ENCODE measurements around the gene KLHL40. TPM values are rescaled to one million over a fixed set of nuclear protein-coding genes. Genes with fewer than 3 reads are reported as not detected.
A peak's percentile ranks its signal among the peaks of the same experiment; 100 is the strongest.

Gene KLHL40
- polyA plus RNA-seq, 2 of the 4 experiments (the other 2 are of a cell fraction), result not detected

DNA sequence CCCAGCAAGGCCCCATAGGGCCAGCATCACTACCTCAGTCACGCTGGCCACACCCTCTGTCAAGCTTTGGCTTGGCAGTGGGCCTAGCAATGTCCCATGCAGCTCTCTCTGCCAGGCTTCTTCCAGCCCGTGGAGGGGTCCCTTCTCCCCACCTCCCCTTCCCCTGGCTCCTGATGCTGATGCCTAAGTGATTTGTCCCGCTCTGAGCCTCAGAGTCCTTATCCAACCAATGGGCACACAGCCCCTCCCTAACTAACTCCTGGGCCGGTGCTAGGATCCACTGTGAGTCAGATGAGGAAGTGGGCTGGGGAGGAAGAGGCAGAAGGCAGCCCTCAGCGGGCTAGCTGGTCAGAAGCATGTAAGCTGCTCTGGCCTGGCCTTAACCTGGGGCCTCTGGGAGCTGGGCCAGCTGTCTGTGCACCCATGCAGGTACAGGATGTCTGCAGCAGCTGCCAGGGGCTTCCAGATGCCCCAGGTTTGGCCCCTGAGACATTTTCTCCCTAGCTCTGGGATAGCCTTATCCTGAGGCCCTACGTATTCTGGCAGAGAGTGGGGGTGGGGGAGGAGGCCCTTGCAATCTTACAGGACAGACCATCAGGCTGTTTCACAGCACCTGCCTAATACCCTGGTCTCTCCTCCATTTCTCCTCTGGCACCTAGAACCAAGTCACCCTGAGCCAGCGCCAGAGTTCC lies 32.6 kb upstream of the KLHL40 start:
- WGBS (ENCODE audit: missing lambda C conversion rate), result 27% methylated on average over 3 of the region's 7 CpGs
- FAIRE-seq (no peak), ATAC-seq (peak; percentile 69 to 85), DNase-seq (ENCODE audit: low read depth in 1 of 2, low spot score in 1 of 2) (peak; percentile 57 to 70)
- H3K27ac ChIP-seq, result peak overlapping the region; percentile 87 to 97
- H3K4me3 ChIP-seq, result peak overlapping the region; percentile 69
- H3K9me3 ChIP-seq, result no peaks in the 10 kb centered on the region
- ChIA-PET POLR2A (interaction anchor here (0.6 to 1.0 kb wide), 2 partner anchors 53 to 62 kb away, joined by 3 to 6 read pairs; no protein-coding TSS in a partner anchor), CTCF (interaction anchor here (0.7 to 0.9 kb wide), 5 partner anchors 16 to 423 kb away, joined by 3 to 4 read pairs (median 3); no protein-coding TSS in a partner anchor)
- peaks cover 37% of the 10 kb centered on the region for H3K4me1 ChIP-seq
- H3K4me2 ChIP-seq, result peak overlapping the region; percentile 96
- TF ChIP-seq, protein P1, sequence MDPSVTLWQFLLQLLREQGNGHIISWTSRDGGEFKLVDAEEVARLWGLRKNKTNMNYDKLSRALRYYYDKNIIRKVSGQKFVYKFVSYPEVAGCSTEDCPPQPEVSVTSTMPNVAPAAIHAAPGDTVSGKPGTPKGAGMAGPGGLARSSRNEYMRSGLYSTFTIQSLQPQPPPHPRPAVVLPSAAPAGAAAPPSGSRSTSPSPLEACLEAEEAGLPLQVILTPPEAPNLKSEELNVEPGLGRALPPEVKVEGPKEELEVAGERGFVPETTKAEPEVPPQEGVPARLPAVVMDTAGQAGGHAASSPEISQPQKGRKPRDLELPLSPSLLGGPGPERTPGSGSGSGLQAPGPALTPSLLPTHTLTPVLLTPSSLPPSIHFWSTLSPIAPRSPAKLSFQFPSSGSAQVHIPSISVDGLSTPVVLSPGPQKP (IDR thresholded peaks at IDR 0.05; ENCODE audit: low read depth, low read length), result no peak
- TF ChIP-seq HOXB5 (CRISPR knock-in tag; IDR thresholded peaks at IDR 0.05) (no peak), ZNF302 (CRISPR knock-in tag; IDR thresholded peaks at IDR 0.05) (no peak), CBX2 (IDR thresholded peaks at IDR 0.05; ENCODE audit: borderline replicate concordance, low read depth) (no peak), EHMT2 (IDR thresholded peaks at IDR 0.05; ENCODE audit: low read depth) (no peak), HOXB13 (CRISPR knock-in tag; IDR thresholded peaks at IDR 0.05; ENCODE audit: low read depth) (no peak), ZC3H11A (IDR thresholded peaks at IDR 0.05) (no peak), MAFK (IDR thresholded peaks at IDR 0.05; ENCODE audit: partially characterized antibody) (no peak), CEBPB (IDR thresholded peaks at IDR 0.05) (no peak), POLR2A (IDR thresholded peaks at IDR 0.05; ENCODE audit: low read length) (peak; percentile 87), FOSB (CRISPR knock-in tag; IDR thresholded peaks at IDR 0.05) (no peak), TFCP2L1 (CRISPR knock-in tag; IDR thresholded peaks at IDR 0.05) (no peak), MAZ (IDR thresholded peaks at IDR 0.05; ENCODE audit: borderline replicate concordance, low read depth, low read length) (no peak), FOSL2 (IDR thresholded peaks at IDR 0.05) (no peak), FOSL2 (CRISPR knock-in tag; IDR thresholded peaks at IDR 0.05) (peak; percentile 45)
- TF ChIP-seq, protein P2, sequence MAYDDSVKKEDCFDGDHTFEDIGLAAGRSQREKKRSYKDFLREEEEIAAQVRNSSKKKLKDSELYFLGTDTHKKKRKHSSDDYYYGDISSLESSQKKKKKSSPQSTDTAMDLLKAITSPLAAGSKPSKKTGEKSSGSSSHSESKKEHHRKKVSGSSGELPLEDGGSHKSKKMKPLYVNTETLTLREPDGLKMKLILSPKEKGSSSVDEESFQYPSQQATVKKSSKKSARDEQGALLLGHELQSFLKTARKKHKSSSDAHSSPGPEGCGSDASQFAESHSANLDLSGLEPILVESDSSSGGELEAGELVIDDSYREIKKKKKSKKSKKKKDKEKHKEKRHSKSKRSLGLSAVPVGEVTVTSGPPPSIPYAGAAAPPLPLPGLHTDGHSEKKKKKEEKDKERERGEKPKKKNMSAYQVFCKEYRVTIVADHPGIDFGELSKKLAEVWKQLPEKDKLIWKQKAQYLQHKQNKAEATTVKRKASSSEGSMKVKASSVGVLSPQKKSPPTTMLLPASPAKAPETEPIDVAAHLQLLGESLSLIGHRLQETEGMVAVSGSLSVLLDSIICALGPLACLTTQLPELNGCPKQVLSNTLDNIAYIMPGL (CRISPR knock-in tag; IDR thresholded peaks at IDR 0.05; ENCODE audit: borderline replicate concordance), result no peak
- TF ChIP-seq, protein P3, sequence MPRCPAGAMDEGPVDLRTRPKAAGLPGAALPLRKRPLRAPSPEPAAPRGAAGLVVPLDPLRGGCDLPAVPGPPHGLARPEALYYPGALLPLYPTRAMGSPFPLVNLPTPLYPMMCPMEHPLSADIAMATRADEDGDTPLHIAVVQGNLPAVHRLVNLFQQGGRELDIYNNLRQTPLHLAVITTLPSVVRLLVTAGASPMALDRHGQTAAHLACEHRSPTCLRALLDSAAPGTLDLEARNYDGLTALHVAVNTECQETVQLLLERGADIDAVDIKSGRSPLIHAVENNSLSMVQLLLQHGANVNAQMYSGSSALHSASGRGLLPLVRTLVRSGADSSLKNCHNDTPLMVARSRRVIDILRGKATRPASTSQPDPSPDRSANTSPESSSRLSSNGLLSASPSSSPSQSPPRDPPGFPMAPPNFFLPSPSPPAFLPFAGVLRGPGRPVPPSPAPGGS (IDR thresholded peaks at IDR 0.05), result 0 out of 3 replicates have a peak, but pooled peaks have one; percentile 51

DNA sequence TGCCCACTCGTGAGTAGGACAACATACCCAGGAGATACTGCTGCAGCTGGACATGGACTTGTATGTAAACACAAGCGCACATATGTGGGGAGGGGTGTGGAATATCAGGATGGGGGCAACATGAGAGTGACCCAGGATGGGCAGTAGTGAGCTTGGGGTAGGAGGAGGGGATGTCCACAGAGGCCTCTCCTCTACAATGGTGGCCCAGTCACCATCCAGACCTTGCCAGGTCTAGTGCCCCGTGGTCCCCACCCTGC lies 32.1 kb upstream of the KLHL40 start:
- FAIRE-seq, result no peak
- 11% methylated on average over 3 of the region's 3 CpGs for WGBS (ENCODE audit: missing lambda C conversion rate)
- H3K4me1 ChIP-seq, result peaks cover 37% of the 10 kb centered on the region
- no peak for DNase-seq (ENCODE audit: low read depth in 1 of 2, low spot score in 1 of 2)
- POLR2A ChIA-PET, result interaction anchor here (1.5 kb wide), 1 partner anchor 53 kb away, joined by 8 read pairs; the partner anchor contains the start of gene NKTR
- CTCF ChIA-PET, result interaction anchor here (0.8 to 0.9 kb wide), 2 partner anchors 16 to 102 kb away, joined by 3 to 4 read pairs; no protein-coding TSS in a partner anchor
- peak; percentile 3 to 34; a peak in 4 of 6 replicates for ATAC-seq
- peak overlapping the region; percentile 96 for H3K4me2 ChIP-seq
- H3K9me3 ChIP-seq, result no peaks in the 10 kb centered on the region
- H3K27ac ChIP-seq, result peak overlapping the region; percentile 87 to 97
- H3K4me3 ChIP-seq, result peak overlapping the region; percentile 69
- no peak for TF ChIP-seq EHMT2 (IDR thresholded peaks at IDR 0.05; ENCODE audit: low read depth)
- no peak for TF ChIP-seq RCOR1 (IDR thresholded peaks at IDR 0.05; ENCODE audit: low read depth, low read length)
- TF ChIP-seq HDAC2 (IDR thresholded peaks at IDR 0.05), result no peak
- no peak for TF ChIP-seq FOXS1 (CRISPR knock-in tag; IDR thresholded peaks at IDR 0.05)
- TF ChIP-seq, protein P4, sequence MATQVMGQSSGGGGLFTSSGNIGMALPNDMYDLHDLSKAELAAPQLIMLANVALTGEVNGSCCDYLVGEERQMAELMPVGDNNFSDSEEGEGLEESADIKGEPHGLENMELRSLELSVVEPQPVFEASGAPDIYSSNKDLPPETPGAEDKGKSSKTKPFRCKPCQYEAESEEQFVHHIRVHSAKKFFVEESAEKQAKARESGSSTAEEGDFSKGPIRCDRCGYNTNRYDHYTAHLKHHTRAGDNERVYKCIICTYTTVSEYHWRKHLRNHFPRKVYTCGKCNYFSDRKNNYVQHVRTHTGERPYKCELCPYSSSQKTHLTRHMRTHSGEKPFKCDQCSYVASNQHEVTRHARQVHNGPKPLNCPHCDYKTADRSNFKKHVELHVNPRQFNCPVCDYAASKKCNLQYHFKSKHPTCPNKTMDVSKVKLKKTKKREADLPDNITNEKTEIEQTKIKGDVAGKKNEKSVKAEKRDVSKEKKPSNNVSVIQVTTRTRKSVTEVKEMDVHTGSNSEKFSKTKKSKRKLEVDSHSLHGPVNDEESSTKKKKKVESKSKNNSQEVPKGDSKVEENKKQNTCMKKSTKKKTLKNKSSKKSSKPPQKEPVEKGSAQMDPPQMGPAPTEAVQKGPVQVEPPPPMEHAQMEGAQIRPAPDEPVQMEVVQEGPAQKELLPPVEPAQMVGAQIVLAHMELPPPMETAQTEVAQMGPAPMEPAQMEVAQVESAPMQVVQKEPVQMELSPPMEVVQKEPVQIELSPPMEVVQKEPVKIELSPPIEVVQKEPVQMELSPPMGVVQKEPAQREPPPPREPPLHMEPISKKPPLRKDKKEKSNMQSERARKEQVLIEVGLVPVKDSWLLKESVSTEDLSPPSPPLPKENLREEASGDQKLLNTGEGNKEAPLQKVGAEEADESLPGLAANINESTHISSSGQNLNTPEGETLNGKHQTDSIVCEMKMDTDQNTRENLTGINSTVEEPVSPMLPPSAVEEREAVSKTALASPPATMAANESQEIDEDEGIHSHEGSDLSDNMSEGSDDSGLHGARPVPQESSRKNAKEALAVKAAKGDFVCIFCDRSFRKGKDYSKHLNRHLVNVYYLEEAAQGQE (IDR thresholded peaks at IDR 0.05), result no peak
- no peak for TF ChIP-seq HOXB13 (CRISPR knock-in tag; IDR thresholded peaks at IDR 0.05; ENCODE audit: low read depth)
- TF ChIP-seq HOXB5 (CRISPR knock-in tag; IDR thresholded peaks at IDR 0.05), result no peak
- TF ChIP-seq PHF8 (IDR thresholded peaks at IDR 0.05; ENCODE audit: borderline replicate concordance, low read depth), result no peak
- TF ChIP-seq CBX2 (IDR thresholded peaks at IDR 0.05; ENCODE audit: borderline replicate concordance, low read depth), result no peak
- no peak for TF ChIP-seq KDM1A (IDR thresholded peaks at IDR 0.05; ENCODE audit: low read depth)
- TF ChIP-seq RNF2 (IDR thresholded peaks at IDR 0.05; ENCODE audit: borderline replicate concordance, low read depth), result no peak
- no peak for TF ChIP-seq BHLHE40 (IDR thresholded peaks at IDR 0.05; ENCODE audit: low read depth, low read length)
- TF ChIP-seq, protein P3 (IDR thresholded peaks at IDR 0.05), result no peak
- no peak for TF ChIP-seq TFCP2L1 (CRISPR knock-in tag; IDR thresholded peaks at IDR 0.05)
- TF ChIP-seq TP53 (CRISPR knock-in tag; IDR thresholded peaks at IDR 0.05), result no peak
- no peak for TF ChIP-seq ZSCAN20 (CRISPR knock-in tag; IDR thresholded peaks at IDR 0.05)
- no peak for TF ChIP-seq GATA3 (IDR thresholded peaks at IDR 0.05; ENCODE audit: borderline replicate concordance)

All from A549 (cell line).